HG03432 (cell line): ENCODE results near the gene GABRB1.
"Not testable (repeated sequence)": the region's sequence is repeated elsewhere in the genome, so short reads cannot be mapped to it uniquely, and the experiment has no call there.

Experiments
- ATAC-seq: cut with Tn5 transposase; IDR thresholded peaks from one replicate; pipeline ENCODE4 v1.9.1; 2021; ENCODE audit warnings: mild to moderate bottlenecking, moderate library complexity; ENCODE audit not compliant: unreplicated experiment

GABRB1 gene

DNA sequence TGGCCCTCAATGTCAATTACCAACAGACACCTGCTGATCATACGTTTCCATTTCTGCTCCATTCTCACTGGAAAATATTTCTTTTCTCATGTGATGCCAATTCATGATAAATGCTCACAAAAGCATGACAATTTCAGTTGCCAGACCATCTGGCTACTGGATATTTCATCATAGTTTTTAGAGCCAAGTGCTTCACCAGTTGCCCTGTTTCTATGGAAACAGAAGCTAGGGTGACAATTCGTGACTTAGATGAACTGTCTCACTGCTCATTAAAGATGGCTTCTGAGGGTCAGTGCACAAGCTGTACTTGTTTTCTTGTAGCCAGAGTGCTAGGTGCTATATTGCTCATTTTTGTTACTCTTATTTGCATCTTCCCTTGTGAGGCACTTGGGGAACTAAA, 247.3 kb downstream of the GABRB1 start:
- no peak for ATAC-seq

GRCh38 chr4:47287735-47288134, 256.4 kb downstream of the GABRB1 start:
- ATAC-seq: peak; percentile 99

- ATAC-seq: no peak
These were observed 258.4 kb downstream of the GABRB1 start for GRCh38 chr4:47289805-47290204.

DNA sequence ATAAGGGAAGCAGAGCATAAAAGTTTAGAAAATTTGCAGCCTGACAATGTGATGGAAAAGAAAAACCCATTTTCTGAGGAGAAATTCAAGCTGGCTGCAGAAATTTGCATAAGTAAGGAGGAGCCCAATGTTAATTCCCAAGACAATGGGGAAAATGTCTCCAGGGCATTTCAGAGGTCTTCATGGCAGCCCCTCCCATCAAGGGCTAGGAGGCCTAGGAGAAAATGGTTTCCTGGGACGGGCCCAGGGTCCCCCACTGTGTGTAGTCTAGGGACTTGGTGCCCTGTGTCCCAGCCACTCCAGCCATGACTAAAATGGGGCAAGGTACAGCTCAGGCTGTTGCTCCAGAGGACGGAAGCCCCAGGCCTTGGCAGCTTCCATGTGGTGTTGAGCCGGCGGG, 259.5 kb downstream of the GABRB1 start:
- ATAC-seq: not testable (repeated sequence)

DNA sequence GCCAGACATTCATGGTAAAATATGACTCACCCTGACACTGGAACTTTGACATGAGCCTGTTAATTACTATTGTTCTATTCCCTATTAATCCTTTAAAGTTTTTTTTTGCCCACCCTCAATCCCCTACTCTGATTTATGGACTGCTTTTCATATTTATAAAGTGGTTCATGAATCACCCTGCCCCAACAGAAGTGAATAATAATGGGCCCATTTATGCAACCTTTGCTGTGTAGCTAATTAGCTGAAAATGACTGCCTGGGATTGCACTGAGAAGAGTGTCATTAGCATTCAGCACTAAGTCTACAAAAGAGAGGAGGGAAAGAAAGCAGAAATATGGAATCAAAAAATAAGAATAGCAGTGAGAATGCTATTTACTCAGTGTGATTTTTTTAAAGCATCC, 277.8 kb downstream of the GABRB1 start:
- ATAC-seq: no peak

GRCh38 chr4:47312170-47312569, 280.8 kb downstream of the GABRB1 start:
- no peak for ATAC-seq

DNA sequence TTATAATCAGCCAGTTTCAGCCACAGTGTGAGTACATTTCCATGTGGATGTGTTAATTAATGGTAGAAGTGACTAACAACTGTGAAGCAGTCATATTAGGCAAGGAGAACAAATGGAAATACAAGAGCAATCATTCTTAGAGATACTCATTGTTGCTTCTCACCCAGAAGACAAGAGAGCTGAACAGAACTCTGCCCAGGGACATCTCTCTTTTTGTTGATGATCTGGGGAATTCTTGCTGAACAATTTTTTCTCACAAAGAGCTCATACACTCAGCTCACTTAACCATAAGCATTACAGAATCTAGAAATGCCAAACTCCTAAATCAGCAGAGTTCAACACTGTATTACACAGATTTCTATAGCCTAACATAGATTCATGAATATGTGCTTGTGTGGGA, 282.0 kb downstream of the GABRB1 start:
- no peak for ATAC-seq

- peak; percentile 86 for ATAC-seq
These were observed 284.0 kb downstream of the GABRB1 start for GRCh38 chr4:47315346-47315745.

- no peak for ATAC-seq
These were observed 294.7 kb downstream of the GABRB1 start for GRCh38 chr4:47326025-47326424.

DNA sequence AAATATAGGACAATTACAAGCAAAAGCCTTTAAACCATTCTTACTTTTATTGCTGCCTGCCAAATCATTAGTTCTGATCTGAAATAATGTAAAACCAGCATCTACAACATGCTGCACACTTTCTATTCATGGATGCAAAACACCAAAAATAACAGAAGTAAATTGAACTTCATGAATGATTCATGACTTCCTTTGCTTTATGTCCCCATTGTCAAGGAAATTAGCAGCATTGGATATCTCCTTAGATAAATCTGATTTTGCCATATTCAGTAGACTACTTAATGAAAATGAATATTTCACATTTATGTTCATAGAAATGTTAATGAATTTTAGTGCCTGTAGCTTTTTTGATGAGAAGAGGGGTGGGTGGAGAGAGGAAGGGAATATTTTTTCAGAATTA, 299.5 kb downstream of the GABRB1 start:
- ATAC-seq: no peak

GRCh38 chr4:47334652-47335051, 303.3 kb downstream of the GABRB1 start:
- ATAC-seq: no peak

DNA sequence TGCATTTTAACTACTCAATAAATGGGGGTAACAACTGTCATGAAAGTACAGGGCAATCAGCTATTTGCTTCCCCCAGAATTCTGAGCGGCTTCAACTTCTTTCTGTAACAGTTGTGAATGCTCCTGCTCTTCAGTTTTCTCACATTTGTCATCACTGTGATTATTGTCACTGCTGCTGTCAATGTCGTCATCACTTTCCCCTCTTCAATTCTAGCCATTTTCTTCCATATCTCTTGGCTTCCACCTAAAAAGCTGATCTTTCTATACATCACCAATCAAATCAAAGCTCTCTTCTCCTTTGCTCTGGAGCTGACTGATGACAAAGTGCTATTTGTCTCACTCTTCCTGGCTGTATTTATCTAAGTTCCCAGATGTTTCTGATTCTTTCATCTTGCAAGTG, 306.5 kb downstream of the GABRB1 start:
- no peak for ATAC-seq

- peak; percentile 51 for ATAC-seq
These were observed 309.5 kb downstream of the GABRB1 start for GRCh38 chr4:47340914-47341313.

- ATAC-seq: no peak
These were observed 311.4 kb downstream of the GABRB1 start for GRCh38 chr4:47342796-47343195.

GRCh38 chr4:47349326-47349725, 318.0 kb downstream of the GABRB1 start:
- ATAC-seq: no peak

DNA sequence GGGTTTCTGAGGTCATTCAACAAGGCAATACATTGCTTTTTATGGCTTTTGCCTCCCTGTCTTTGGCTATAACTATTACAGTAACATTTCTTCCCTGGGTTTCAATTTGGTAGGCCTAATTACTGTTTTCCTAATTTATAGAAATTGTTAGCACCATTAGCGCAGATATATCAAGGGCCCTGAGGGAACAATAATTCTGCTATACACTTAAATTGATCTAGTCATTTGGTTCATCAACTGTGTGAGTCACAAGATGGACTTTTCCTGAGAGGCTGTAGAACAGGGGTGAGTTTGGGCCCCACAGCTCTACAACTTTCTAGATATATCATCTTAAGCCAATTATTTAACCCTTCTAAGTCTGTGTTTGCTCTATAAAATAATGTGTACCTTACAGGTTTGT, 324.2 kb downstream of the GABRB1 start:
- ATAC-seq: no peak

DNA sequence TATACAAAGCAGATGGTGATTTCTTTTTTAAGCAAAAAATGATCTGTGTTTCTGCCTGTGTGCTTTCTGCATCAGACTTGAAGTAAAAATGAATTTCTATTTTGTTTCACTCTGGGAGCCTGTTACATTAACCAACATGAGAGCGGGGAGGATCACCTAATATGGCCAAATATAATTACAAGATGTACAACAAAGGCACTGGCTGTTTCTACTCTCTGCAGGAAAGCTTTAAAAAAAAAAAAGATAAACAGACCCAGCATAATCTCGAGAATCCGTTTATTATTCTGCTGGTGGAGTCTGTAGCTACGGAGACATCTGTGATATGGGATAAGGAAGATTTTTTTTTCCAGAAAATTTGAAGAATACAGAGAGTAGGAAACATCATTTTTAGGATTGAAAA, 328.5 kb downstream of the GABRB1 start:
- ATAC-seq: no peak

DNA sequence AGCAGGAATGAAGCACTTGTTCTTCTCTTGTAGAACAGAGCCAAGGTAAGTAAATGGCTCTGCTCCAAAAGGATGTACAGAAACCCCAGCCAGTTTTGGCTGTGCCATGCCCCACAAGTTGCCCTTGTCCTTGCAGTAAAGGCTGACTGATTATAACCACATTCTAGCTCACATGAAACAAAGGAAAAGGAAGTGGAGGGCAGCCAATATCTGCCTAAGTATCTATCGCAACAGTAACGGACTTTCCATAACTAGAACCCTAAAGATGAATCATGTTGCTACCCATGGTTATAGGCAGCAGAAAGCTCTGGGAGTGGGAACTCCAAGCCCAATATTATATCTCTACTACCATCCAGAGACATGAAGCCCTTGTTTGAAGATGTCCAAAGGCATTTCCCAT, 336.4 kb downstream of the GABRB1 start:
- ATAC-seq: no peak

DNA sequence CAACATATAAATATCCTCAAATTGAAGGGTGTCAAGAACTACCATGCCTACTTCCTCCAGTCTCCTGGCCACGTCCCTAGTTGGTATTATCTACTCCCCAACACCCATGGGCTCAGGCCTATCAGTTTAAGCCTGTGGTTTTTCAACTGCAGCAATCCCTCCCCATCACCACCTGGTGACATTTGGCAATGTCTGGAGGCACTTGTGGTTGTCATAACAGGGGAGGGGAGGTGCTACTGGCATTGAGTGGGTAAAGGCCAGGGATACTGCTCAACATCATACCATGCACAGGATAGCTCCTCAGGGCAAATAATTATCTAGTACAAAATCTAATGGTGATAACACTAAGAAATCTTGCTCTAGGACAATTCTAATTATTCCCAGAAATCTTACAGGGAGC, 336.8 kb downstream of the GABRB1 start:
- ATAC-seq: no peak

DNA sequence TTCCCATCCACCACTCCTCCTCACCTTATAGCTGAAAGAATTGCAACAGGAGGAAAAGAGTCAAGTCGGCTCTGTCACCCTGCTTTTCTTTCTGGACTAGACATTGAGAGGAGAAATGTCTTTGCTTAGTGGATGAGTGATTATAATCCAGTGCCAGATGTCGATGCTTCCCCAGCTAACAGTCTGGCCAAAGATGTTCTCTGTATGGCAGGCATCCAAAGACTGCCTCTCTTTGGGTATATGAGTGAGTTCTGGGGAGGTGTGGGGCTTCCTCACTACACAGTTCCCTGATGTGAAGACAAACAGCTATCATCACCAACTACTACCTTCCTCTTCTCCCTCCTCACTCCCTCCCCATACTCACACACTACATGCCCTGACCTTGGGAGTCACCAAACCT, 341.2 kb downstream of the GABRB1 start:
- ATAC-seq: no peak

DNA sequence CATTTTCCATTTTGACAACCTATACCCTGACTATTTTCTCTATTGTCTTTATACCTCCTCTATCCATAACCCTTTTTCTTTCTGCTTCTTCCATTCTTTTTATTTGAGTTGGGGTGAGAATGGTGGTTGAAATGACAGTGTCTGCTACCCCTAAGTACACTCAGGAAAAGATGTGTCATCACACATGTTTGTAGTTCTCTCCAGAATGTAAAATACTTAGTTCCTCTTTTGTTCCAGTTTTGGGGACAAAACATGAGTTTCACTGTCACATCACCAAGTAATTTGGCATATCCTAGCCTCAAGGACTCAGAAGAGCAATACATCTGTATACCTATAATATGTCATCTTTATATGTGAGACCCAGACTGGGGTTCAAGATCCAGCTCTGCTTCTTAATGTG, 341.8 kb downstream of the GABRB1 start:
- ATAC-seq: no peak

DNA sequence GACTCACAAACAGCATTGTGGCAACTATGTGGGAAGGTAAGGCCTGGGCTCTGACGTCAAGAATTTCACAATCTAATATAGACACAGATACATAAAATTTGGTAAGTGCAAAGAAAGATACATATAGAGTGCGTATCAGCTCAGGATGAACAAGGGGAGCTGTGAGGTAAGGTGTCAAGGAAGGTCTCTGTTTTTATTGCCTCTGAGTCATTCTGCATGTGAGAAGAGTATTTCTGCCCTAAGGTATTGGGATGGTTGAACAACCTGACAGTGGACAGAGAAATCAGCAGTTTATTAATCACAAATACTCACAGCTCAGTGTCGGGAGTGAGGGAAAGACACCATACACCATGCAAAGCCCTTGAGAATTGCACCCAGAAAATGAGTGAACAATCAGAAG, 342.3 kb downstream of the GABRB1 start:
- no peak for ATAC-seq

- ATAC-seq: no peak
These were observed 343.1 kb downstream of the GABRB1 start for GRCh38 chr4:47374477-47374876.

- not testable (repeated sequence) for ATAC-seq
These were observed 346.7 kb downstream of the GABRB1 start for GRCh38 chr4:47378021-47378530.
